ENCODE data around the gene CSF1R.

DNA sequence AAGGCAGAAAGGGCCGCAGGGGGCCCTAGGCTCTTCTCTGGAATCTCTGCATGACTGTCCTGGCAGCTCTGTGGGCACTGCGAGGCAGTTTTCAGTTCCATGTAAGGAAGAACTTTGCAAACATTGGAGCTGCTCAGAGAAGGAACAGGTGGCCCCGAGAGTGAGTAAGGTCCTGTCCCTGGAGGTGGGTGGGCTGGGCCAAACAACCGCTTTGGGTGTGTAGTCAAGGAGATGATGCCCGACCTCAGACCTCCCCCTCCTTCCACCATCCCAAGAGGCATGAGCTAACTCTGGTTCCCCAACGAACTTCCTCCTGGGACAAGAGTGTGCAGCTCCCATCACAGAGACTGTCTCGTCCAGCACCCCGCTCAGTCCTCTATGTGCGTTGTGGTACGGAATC is 20.5 kb downstream of the CSF1R start:
- TF ChIP-seq POLR2A (IDR thresholded peaks at IDR 0.05; ENCODE audit: low read depth, low read length) (no peak), USF2 (IDR thresholded peaks at IDR 0.05; ENCODE audit: low read depth, low read length) (no peak)
- TF ChIP-seq, protein P1, sequence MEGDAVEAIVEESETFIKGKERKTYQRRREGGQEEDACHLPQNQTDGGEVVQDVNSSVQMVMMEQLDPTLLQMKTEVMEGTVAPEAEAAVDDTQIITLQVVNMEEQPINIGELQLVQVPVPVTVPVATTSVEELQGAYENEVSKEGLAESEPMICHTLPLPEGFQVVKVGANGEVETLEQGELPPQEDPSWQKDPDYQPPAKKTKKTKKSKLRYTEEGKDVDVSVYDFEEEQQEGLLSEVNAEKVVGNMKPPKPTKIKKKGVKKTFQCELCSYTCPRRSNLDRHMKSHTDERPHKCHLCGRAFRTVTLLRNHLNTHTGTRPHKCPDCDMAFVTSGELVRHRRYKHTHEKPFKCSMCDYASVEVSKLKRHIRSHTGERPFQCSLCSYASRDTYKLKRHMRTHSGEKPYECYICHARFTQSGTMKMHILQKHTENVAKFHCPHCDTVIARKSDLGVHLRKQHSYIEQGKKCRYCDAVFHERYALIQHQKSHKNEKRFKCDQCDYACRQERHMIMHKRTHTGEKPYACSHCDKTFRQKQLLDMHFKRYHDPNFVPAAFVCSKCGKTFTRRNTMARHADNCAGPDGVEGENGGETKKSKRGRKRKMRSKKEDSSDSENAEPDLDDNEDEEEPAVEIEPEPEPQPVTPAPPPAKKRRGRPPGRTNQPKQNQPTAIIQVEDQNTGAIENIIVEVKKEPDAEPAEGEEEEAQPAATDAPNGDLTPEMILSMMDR (conservative IDR thresholded peaks at IDR 0.05; ENCODE audit: low read depth, low read length), result no peak
